SU-DHL-6 (cell line): ENCODE results near the gene ACACA.

ENCODE experiments used
- EZH2phosphoT487 ChIP-seq: fragments of 200-600 bp; sonication (generic), shearing (Covaris generic); conservative IDR thresholded peaks from 2 replicates; pipeline ENCODE4 v1.6.1; 2018; ENCODE audit warnings: mild to moderate bottlenecking, antibody characterized with exemption, low read length, moderate library complexity, mixed read lengths
- TF ChIP-seq, protein P1 (sequence below): fragments of 200-600 bp; sonication (generic); IDR thresholded peaks from one replicate; pipeline ENCODE4 v1.5.1; 2017; ENCODE audit warnings: antibody characterized with exemption, mild to moderate bottlenecking, low read length, moderate library complexity; ENCODE audit not compliant: insufficient read depth, poor library complexity, severe bottlenecking

DNA sequence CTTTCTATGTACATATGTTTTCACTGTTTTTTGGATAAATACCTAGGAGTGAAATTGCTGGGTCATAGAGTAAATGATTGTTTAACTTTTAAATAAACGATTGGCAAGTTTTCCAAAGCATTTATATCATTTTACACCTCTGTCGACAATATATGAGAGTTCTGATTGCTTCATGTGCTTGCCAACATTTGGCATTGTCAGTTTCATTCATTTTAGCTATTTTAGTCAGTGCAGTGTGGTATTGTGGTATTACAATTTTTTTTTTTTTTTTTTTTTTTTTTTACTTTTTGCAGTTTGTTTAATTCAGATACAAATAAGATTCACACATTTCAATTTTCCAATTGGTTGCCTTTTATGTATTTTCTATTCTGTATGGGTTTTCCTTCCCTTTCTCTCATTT lies 26.0 kb upstream of the ACACA start:
- TF ChIP-seq, protein P1, sequence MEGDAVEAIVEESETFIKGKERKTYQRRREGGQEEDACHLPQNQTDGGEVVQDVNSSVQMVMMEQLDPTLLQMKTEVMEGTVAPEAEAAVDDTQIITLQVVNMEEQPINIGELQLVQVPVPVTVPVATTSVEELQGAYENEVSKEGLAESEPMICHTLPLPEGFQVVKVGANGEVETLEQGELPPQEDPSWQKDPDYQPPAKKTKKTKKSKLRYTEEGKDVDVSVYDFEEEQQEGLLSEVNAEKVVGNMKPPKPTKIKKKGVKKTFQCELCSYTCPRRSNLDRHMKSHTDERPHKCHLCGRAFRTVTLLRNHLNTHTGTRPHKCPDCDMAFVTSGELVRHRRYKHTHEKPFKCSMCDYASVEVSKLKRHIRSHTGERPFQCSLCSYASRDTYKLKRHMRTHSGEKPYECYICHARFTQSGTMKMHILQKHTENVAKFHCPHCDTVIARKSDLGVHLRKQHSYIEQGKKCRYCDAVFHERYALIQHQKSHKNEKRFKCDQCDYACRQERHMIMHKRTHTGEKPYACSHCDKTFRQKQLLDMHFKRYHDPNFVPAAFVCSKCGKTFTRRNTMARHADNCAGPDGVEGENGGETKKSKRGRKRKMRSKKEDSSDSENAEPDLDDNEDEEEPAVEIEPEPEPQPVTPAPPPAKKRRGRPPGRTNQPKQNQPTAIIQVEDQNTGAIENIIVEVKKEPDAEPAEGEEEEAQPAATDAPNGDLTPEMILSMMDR: no peak
- TF ChIP-seq EZH2phosphoT487: no peak
